HEK293T (cell line): Measurements from ENCODE around the gene ASTL.
"Not testable (repeated sequence)": the region's sequence is repeated elsewhere in the genome, so short reads cannot be mapped to it uniquely, and the experiment has no call there.

Source experiments
- CTCF ChIA-PET: fragments of 350-600 bp; formaldehyde crosslinking; extraction: SDS; loops from one replicate; lab custom pipeline; 2021; ENCODE audit warnings: antibody characterized with exemption, inconsistent platforms; lab: Yijun Ruan, JAX
- POLR2A ChIA-PET: fragments of 350-600 bp; formaldehyde crosslinking; extraction: SDS; loops from one replicate; lab custom pipeline; 2020; ENCODE audit warnings: antibody characterized with exemption, inconsistent platforms; lab: Yijun Ruan, JAX
- DNase-seq: peaks from one replicate; pipeline ENCODE4 v3.0.0; 2012; ENCODE audit warnings: mixed read lengths; ENCODE audit errors: extremely low spot score
- ARNT ChIP-seq: fragments of 450-650 bp; IDR thresholded peaks from 2 replicates; pipeline ENCODE4 v1.6.1; 2017; ENCODE audit warnings: mild to moderate bottlenecking
- BHLHE40 ChIP-seq: fragments of 450-650 bp; IDR thresholded peaks from 2 replicates; pipeline ENCODE4 v1.6.1; 2016; ENCODE audit warnings: mild to moderate bottlenecking, moderate library complexity, borderline replicate concordance
- CTBP1 ChIP-seq: fragments of 450-650 bp; IDR thresholded peaks from 2 replicates; pipeline ENCODE4 v1.6.1; 2016; ENCODE audit warnings: borderline replicate concordance
- ELF4 ChIP-seq: fragments of 450-650 bp; IDR thresholded peaks from 2 replicates; pipeline ENCODE4 v1.6.1; 2017; ENCODE audit warnings: antibody characterized with exemption
- FOXA1 ChIP-seq: fragments of 450-650 bp; IDR thresholded peaks from 2 replicates; pipeline ENCODE4 v1.6.1; 2016; ENCODE audit warnings: mild to moderate bottlenecking
- FOXK2 ChIP-seq: fragments of 450-650 bp; IDR thresholded peaks from 2 replicates; pipeline ENCODE4 v1.6.1; 2016; ENCODE audit warnings: mild to moderate bottlenecking
- FOXM1 ChIP-seq: fragments of 450-650 bp; IDR thresholded peaks from 2 replicates; pipeline ENCODE4 v1.6.1; 2017; ENCODE audit warnings: mild to moderate bottlenecking, borderline replicate concordance
- HDGF ChIP-seq: fragments of 450-650 bp; IDR thresholded peaks from 2 replicates; pipeline ENCODE4 v1.6.1; 2017; ENCODE audit warnings: antibody characterized with exemption, borderline replicate concordance
- L3MBTL2 ChIP-seq: fragments of 450-650 bp; conservative IDR thresholded peaks from 2 replicates; pipeline ENCODE4 v1.6.1; 2016; ENCODE audit warnings: mild to moderate bottlenecking
- LEF1 ChIP-seq: fragments of 450-650 bp; IDR thresholded peaks from 2 replicates; pipeline ENCODE4 v1.6.1; 2017; ENCODE audit warnings: mild to moderate bottlenecking, borderline replicate concordance
- NFRKB ChIP-seq: fragments of 450-650 bp; IDR thresholded peaks from 2 replicates; pipeline ENCODE4 v1.6.1; 2016; ENCODE audit warnings: mild to moderate bottlenecking, moderate library complexity
- PKNOX1 ChIP-seq: fragments of 450-650 bp; IDR thresholded peaks from 2 replicates; pipeline ENCODE4 v1.6.1; 2016
- SP1 ChIP-seq: fragments of 450-650 bp; IDR thresholded peaks from 2 replicates; pipeline ENCODE4 v1.6.1; 2017
- SUZ12 ChIP-seq: fragments of 450-650 bp; IDR thresholded peaks from 2 replicates; pipeline ENCODE4 v1.6.1; 2016; ENCODE audit warnings: mild to moderate bottlenecking
- TARDBP ChIP-seq: fragments of 450-650 bp; IDR thresholded peaks from 2 replicates; pipeline ENCODE4 v1.6.1; 2016
- ZNF384 ChIP-seq: fragments of 450-650 bp; IDR thresholded peaks from 2 replicates; pipeline ENCODE4 v1.6.1; 2016

Gene ASTL

DNA sequence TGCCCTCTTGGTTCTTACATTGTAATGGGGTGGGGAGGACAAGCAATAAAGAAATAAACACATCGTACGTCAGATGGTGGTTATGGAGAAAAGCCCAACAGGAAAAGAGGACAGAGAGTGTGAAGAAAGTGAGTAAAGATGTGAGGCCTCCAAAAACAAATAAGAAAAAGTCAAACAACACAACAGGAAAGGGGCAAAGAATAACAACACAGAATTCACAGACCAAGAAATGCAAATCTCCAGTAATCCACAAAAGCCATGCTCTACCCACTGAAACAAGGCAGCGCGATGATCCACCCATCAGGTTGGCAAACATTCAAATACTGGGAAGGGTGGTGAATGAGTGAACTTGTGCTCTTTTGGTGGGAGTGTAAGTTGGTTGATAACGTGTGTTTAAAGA lies 23.6 kb upstream of the ASTL start:
- DNase-seq, result no peak
- no peak for TF ChIP-seq NFRKB
- TF ChIP-seq FOXM1, result no peak
- TF ChIP-seq HDGF, result no peak
- TF ChIP-seq ZNF384, result no peak
- TF ChIP-seq PKNOX1, result no peak
- TF ChIP-seq ELF4, result no peak
- no peak for TF ChIP-seq SP1
- TF ChIP-seq CTBP1, result no peak
- no peak for TF ChIP-seq FOXK2
- no peak for TF ChIP-seq L3MBTL2
- TF ChIP-seq SUZ12, result no peak
- TF ChIP-seq ARNT, result no peak
- TF ChIP-seq TARDBP, result no peak
- TF ChIP-seq BHLHE40, result no peak
- ChIA-PET POLR2A (no interaction called here), CTCF (interaction anchor here (1.1 kb wide), 1 partner anchor 13 kb away, joined by 6 read pairs; no protein-coding TSS in a partner anchor)

- CTCF ChIA-PET, result interaction anchor here (1.6 kb wide), 1 partner anchor 14 kb away, joined by 4 read pairs; no protein-coding TSS in a partner anchor
- POLR2A ChIA-PET, DNase-seq: not testable (repeated sequence)
Observed at GRCh38 chr2:96160366-96160765, 22.1 kb upstream of the ASTL start.

GRCh38 chr2:96159084-96159830 lies 21.0 kb upstream of the ASTL start:
- POLR2A ChIA-PET, result no interaction called here
- DNase-seq, result no peak
- CTCF ChIA-PET, result interaction anchor here (1.6 kb wide), 1 partner anchor 15 kb away, joined by 4 read pairs; no protein-coding TSS in a partner anchor
- TF ChIP-seq FOXA1 (no peak), PKNOX1 (no peak), SP1 (no peak), TARDBP (no peak), FOXK2 (no peak), NFRKB (no peak)

GRCh38 chr2:96158554-96158940 lies 20.2 kb upstream of the ASTL start:
- CTCF ChIA-PET, result no interaction called here
- no peak for DNase-seq
- TF ChIP-seq ARNT (no peak), BHLHE40 (no peak)
- POLR2A ChIA-PET, result no interaction called here

GRCh38 chr2:96157649-96158553 lies 19.6 kb upstream of the ASTL start:
- DNase-seq, result no peak
- POLR2A ChIA-PET, result no interaction called here
- CTCF ChIA-PET, result no interaction called here
- no peak for TF ChIP-seq ZNF384
- TF ChIP-seq CTBP1, result no peak
- TF ChIP-seq L3MBTL2, result no peak
- TF ChIP-seq HDGF, result no peak
- no peak for TF ChIP-seq PKNOX1
- TF ChIP-seq FOXK2, result no peak
- TF ChIP-seq LEF1, result no peak
- TF ChIP-seq ELF4, result no peak
- TF ChIP-seq TARDBP, result no peak
- no peak for TF ChIP-seq ARNT
- no peak for TF ChIP-seq SUZ12
- TF ChIP-seq NFRKB, result no peak
- no peak for TF ChIP-seq FOXA1
- no peak for TF ChIP-seq FOXM1
- no peak for TF ChIP-seq SP1
- TF ChIP-seq BHLHE40, result no peak

- CTCF ChIA-PET, result interaction anchor here (0.7 kb wide), 1 partner anchor 110 kb away, joined by 5 read pairs; no protein-coding TSS in a partner anchor
- DNase-seq, result no peak
- no peak for TF ChIP-seq NFRKB
- TF ChIP-seq HDGF, result no peak
- TF ChIP-seq TARDBP, result no peak
- POLR2A ChIA-PET, result no interaction called here
Observed at GRCh38 chr2:96156926-96157648, 18.8 kb upstream of the ASTL start.
